NCI-H146 treated with DMSO at 0.1 percent for 48 hours (cell line): ENCODE data around the gene STIM2.
"Not testable (repeated sequence)": the region's sequence is repeated elsewhere in the genome, so short reads cannot be mapped to it uniquely, and the experiment has no call there.

Source experiments
- DNase-seq: peaks from one replicate; lab custom pipeline; 2025; ENCODE audit not compliant: unreplicated experiment; lab: John Stamatoyannopoulos, UW

Gene STIM2

DNA sequence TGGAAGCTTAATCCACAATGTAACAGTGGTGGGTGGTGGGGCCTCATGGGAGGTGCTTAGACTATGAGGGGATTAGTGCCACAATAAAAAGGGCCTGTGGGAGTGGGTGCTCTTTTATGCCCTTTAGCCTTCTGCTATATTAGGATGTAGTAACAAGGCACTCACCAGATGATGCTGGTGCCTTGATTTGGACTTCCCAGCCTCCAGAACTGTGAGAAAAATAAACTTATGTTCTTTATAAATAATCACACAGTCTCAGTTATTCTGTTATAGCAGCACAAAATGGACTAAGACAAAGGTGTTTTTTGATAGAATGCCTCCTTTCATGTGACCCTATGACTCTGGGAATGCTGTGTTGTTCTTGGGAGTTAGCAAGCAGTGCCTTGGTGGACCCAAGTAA, 89.8 kb downstream of the STIM2 start:
- no peak for DNase-seq

GRCh38 chr4:26952891-26953290, 92.2 kb downstream of the STIM2 start:
- no peak for DNase-seq

DNA sequence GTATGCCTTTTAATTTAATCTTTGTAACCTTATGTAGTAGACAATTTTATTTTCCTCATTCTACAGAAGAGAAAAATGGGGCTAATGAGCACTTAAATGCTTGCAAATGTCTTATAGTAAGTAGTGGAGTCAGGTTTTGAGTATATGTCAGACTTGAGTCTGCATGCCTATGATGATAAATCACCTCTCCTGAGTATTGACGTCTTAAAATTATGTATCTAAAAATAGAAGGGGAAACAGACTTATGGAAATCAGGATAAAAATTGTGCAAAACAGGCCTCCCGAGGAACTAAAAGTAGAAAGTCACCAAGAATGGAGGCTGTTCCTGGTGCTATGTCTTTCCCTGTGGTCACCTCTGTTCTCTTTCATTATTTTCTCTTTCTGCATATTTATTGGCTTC, 92.7 kb downstream of the STIM2 start:
- no peak for DNase-seq

DNA sequence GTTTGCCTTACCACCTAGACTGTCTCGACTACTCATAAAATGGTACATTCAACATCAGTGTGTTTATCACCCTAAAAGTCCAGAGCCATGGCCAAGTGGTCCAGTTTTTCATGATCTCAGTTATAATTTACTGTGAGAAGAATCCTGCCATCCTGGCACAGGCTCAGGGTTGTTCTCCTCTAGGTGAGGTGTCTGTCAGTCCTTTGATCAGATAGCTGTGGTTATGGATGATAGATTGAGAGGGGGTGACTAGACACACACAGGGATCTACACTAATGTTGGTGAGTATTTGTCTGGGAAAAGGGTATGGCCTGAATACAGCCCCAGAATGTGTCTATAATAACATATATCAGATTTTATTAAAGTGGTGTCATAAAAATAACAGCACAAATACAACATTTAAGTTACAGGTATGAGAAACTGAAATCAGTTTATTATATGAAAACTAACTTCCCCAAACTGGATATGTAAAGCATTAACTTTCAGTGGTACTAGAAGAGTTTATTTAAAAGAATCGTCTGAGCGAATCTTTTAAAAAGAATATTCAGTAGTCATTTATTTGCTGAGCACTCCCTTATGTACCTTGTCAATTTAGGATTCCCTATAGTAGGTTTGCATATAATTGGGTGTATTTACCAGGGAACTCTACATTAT, 93.3 kb downstream of the STIM2 start:
- DNase-seq: no peak

DNA sequence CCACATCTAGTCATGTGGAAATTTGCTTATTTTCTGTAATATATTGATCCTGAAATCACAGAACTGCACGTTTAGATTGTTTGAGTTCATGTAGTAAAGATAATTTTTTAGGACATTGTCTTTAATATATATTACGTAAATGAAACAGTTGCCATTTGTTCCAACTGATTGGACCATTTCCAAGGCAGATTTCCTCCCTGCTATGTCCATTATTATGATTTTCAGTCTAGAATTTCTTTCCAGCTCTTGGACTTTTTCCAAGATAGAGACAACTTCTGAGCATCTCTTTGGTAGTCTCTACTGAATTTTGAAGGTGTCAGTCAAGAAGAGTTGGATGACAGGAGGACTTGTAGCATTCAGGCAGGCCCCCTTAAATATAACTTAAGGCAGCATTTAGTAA, 94.6 kb downstream of the STIM2 start:
- DNase-seq: no peak

GRCh38 chr4:26958925-26959653, 98.4 kb downstream of the STIM2 start:
- DNase-seq: no peak

- no peak for DNase-seq
Measured at GRCh38 chr4:26959654-26960047, 99.0 kb downstream of the STIM2 start.

DNA sequence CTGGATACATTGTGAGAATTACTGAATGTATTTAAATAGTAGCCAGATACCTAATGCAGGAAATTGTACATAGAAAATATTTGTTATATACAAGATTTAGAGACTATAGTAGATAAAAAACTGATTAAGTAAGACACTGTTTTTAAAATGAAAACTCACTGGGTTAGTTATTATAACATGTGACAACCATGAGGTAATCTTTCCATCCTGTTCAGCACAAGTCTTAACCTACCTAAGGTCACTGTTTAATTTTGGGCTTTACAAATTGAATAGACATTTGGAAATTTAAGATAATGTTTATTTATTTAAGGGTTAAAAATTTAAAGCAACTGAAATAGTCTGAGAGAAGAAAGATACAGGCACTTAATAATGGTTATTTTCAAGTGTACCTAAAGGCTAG, 102.1 kb downstream of the STIM2 start:
- DNase-seq: no peak

DNA sequence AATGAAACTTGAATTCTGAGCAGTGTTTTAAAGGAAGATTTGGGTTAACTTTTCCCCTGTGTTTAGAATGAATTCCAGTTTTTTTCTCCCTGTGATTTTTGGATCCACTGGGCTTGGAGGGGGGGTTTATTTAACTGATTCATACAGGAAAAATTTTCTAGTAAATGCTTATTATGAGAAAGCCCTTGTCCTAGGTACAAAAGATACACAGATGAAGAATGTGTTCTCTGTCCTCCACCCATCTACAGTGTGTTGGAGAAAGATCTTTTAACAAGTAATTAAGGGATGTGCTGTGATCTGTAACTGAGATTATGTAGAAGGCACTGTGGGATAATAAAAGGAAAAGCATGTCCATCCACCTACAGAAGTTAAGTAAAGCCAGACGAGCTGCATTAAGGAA, 103.9 kb downstream of the STIM2 start:
- no peak for DNase-seq

GRCh38 chr4:26964994-26965393, 104.4 kb downstream of the STIM2 start:
- no peak for DNase-seq

DNA sequence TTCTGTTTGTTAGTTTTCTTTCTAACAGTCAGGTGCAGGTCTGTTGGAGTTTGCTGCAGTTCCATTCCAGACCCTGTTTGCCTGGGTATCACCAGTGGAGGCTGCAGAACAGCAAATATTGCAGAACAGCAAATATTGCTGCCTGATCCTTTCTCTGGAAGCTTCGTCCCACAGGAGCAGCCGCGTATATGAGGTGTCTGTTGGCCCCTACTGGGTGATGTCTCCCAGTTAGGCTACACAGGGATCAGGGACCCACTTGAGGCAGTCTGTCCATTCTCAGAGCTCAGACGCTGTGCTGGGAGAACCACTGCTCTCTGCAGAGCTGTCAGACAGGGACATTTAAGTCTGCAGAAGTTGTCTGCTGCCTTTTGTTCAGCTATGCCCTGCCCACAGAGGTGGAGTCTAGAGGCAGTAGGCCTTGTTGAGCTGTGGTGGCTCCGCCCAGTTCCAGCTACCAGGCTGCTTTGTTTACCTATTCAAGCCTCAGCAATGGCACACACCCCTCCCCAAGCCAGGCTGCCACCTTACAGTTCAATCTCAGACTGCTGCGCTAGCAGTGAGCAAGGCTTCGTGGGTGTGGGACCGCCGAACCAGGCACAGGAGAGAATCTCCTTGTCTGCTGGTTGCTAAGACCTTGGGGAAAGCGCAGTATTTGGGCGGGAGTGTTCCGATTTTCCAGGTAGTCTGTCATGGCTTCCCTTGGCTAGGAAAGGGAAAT, 115.0 kb downstream of the STIM2 start:
- DNase-seq: not testable (repeated sequence)

DNA sequence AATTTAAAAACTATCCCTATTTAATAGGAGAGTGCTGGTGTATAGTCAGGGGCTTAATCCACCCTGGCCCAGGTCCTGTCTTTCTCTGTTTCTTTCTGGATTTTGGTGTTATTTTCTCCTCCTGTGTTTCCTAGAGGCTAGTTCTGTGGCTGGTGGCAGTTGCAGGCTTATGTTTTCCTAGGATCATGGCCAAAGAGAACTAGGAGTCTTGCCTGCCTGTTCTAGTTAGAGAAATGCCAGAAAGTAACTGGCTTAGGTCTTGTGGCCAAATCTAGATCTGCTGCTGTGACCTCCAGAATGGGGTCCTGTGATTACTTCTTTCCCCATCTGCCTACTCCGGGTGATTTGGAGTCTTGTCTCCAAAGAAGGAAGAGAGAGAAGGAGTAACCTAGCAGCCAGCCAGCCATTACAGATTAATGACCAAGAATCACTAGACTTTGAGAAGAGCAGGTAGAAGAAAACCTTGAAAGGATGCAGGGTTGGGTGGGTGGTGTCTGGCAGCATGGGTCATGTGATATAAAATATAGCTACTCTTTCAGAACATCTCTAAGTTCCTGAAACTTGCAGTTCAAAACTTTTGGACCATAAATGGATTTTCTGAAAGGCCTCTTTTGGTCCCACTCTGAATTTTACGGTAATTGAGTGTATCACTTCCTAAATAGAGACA, 117.9 kb downstream of the STIM2 start:
- no peak for DNase-seq

DNA sequence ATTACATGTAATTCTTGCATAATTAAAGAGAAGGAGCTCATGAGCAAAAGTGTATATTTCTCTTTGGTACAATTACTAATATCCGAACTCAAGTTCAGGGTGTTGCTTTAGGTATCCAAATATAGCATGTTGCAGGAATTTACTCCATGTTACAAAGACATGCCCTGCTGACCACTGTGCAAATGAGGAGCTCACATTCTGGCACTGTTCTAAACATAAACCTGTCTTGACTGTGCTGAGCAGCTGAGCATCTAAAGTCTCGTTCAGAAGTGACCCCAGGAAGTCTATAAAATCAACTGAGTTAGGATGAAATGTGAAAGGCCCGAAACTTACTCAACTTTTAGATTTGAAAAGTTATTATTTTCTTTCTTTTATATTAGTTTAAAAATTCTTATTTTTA, 124.3 kb downstream of the STIM2 start:
- no peak for DNase-seq

DNA sequence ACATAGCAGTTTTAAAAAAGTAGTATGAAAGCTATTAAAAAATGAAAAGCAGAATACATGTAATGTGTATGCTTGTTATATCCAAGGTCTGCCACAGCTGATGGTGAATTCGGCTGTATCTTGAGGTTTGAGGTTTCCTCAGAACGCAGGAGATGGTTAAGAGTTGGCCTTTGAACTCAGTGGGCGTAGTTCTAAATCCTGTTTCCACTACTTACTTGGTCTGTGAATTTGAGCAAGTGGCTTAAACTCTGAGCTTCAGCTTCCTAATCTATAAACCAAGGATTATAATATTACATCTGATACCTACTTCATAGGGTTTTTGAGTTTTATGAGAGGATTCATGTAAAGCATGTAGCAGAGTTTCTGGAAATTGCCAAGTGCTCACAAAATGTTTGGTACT, 125.2 kb downstream of the STIM2 start:
- no peak for DNase-seq

GRCh38 chr4:26987191-26987590, 126.5 kb downstream of the STIM2 start:
- DNase-seq: no peak

- DNase-seq: no peak
Measured at GRCh38 chr4:26991057-26991456, 130.4 kb downstream of the STIM2 start.

- no peak for DNase-seq
Measured at GRCh38 chr4:26992657-26993361, 132.2 kb downstream of the STIM2 start.

DNA sequence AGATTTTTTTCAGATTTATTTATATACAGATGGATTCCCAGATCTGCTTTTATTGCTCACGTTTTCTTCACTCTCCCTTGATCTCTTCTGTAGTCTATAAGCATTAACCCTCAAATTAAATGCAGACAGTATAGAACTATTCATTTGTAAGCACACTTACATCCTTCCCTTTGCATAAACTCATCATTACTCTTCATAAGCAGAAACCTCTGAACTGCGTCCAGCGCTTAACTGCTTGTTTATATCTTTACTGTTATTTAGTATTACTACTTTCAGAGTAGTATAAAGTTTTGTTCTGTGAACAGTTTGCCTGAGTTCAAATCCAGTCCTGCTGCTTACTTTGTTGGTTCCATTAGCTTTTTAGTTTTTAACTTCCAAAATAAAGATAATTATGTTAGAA, 132.9 kb downstream of the STIM2 start:
- no peak for DNase-seq

DNA sequence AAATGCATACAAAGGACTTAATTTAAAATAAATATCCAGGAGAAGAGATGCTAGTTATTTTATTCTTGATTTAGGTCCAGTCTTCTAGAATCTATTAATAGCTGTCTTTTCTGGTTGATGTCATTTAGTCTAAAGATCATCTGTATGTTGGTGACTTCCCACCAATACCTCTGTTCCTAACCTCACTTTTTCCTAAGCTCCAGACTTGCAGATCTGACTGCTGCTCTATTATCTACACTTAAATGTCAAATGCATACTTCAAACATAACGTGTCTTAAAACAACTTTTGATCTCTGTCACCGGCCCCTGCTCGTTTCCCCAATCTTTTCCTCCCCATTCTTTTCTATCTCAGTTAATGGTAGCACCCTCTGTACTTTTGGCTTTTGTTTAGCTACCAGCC, 133.3 kb downstream of the STIM2 start:
- no peak for DNase-seq

DNA sequence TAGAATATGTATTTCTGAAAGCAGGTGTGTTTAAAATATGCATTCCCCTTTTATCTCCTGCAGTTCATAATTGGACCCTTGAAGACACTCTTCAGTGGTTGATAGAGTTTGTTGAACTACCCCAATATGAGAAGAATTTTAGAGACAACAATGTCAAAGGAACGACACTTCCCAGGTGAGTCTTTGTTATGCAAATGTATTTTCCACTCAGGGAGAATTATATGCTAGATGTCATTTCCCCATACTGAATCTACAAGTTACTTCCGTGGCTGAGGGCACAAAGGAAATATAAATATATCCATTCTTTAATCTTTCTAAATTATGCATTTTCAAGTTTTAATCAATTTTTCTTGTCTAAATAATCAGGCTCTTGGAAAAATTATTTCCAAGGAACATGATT, 134.7 kb downstream of the STIM2 start:
- DNase-seq: no peak

DNA sequence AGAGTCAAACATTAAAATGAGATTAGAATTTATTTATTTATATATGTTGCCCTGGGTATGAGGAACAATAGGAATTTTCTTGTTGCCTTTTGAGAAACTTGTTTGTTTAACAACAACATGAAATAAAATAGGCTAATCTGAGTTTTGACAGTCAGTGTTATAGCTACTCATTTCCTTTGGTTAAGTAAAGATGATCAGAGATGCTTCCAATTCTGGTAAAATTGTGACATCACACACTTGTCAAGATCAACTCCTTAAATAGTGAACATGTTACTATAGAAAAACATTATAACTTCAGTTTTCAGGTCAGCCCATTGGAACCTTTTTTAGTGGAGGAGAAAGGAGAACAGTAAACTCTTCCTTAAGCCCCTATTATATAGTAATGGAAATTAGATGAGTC, 136.1 kb downstream of the STIM2 start:
- DNase-seq: no peak
